ENCODE measurements around the gene DHODH. TPM values are rescaled to one million over a fixed set of nuclear protein-coding genes. Genes with fewer than 3 reads are reported as not detected.
A peak's percentile ranks its signal among the peaks of the same experiment; 100 is the strongest.

The DHODH gene
- total and polyA plus RNA-seq, 2 of the 13 experiments (the other 11 are each of a cell fraction or from before 2014, with no cell fraction given) = 10.7 to 16.4 TPM

DNA sequence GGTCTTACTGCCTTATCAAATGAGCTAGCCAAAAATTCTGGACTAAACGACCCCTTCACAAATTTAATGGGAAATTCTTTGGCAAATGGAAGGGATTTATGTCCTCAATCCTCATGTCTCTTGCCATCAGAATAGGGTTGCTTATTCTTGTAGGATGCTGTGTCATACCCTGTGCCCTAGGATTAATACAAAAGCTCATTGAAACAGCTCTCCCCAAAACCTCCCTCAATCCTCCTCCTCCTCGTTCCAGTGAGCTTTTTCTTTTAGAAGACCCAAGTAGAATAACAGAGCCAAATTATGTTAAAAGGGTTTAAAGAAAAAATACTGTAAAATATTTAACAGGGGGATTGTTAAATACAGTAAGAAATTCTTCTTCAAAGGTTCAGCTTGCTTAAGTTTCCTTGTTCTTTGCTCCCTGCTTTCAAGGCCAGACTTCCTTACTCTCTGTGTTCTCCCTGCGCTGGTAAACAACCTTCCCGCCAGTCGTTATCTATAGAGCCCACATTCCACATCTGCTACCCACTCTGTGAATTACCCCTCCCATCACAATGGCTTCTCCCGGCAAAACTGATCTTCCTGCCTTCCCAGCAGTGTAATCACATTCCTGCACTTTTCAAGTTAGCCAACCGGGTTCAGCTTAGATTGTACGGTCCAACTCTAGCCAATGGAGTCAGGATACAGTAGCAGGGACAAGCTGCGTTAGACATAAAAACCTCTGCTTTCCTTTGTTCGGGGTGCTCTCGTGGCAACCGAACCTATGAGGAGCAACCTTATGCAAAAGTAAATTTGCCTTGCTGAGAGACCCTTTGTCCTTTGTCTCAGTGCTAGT is 64.2 kb downstream of the DHODH start (continued):
- TF ChIP-seq, protein P1, sequence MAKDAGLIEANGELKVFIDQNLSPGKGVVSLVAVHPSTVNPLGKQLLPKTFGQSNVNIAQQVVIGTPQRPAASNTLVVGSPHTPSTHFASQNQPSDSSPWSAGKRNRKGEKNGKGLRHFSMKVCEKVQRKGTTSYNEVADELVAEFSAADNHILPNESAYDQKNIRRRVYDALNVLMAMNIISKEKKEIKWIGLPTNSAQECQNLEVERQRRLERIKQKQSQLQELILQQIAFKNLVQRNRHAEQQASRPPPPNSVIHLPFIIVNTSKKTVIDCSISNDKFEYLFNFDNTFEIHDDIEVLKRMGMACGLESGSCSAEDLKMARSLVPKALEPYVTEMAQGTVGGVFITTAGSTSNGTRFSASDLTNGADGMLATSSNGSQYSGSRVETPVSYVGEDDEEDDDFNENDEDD (CRISPR knock-in tag; IDR thresholded peaks at IDR 0.05; ENCODE audit: borderline replicate concordance) = peak; percentile 91
- TF ChIP-seq ZNF367 (CRISPR knock-in tag; IDR thresholded peaks at IDR 0.05; ENCODE audit: borderline replicate concordance) (no peak; the same call in 1 of the 2 replicates), ZNF75D (CRISPR knock-in tag; IDR thresholded peaks at IDR 0.05; ENCODE audit: borderline replicate concordance) (no peak), ZNF224 (CRISPR knock-in tag; IDR thresholded peaks at IDR 0.05) (no peak), EP300 (IDR thresholded peaks at IDR 0.05; ENCODE audit: low read depth in 2 of 2, low read length in 2 of 2) (peak; percentile 25 to 89; a peak in 3 of 4 replicates), EP300 (CRISPR knock-in tag; IDR thresholded peaks at IDR 0.05; ENCODE audit: borderline replicate concordance) (peak; percentile 80), ZNF205 (CRISPR knock-in tag; IDR thresholded peaks at IDR 0.05) (peak; percentile 68; the same call in 1 of the 2 replicates), ZNF263 (CRISPR knock-in tag; IDR thresholded peaks at IDR 0.05) (no peak), ZIK1 (CRISPR knock-in tag; IDR thresholded peaks at IDR 0.05; ENCODE audit: borderline replicate concordance, low read depth) (0 out of 2 replicates have a peak, but pooled peaks have one; percentile 51), CCDC6 (CRISPR knock-in tag; IDR thresholded peaks at IDR 0.05) (0 out of 2 replicates have a peak, but pooled peaks have one; percentile 18), ZNF878 (CRISPR knock-in tag; IDR thresholded peaks at IDR 0.05) (peak; percentile 75; the same call in 1 of the 2 replicates), HMGA1 (CRISPR knock-in tag; conservative IDR thresholded peaks at IDR 0.05) (no peak), SRY (CRISPR knock-in tag; IDR thresholded peaks at IDR 0.05) (no peak), ZSCAN9 (CRISPR knock-in tag; IDR thresholded peaks at IDR 0.05; ENCODE audit: borderline replicate concordance) (0 out of 2 replicates have a peak, but pooled peaks have one; percentile 35), CEBPB (IDR thresholded peaks at IDR 0.05; ENCODE audit: borderline replicate concordance, low read depth, low read length) (no peak), STAG1 (CRISPR knock-in tag; IDR thresholded peaks at IDR 0.05) (no peak), NR2F6 (IDR thresholded peaks at IDR 0.05) (peak; percentile 51; the same call in 1 of the 2 replicates), NR2F6 (CRISPR knock-in tag; IDR thresholded peaks at IDR 0.05) (peak; percentile 64), PAX8 (CRISPR knock-in tag; IDR thresholded peaks at IDR 0.05; ENCODE audit: borderline replicate concordance) (no peak), TOE1 (CRISPR knock-in tag; IDR thresholded peaks at IDR 0.05) (peak; percentile 72; the same call in 1 of the 2 replicates), PHF21A (CRISPR knock-in tag; IDR thresholded peaks at IDR 0.05) (peak; percentile 96), SATB2 (CRISPR knock-in tag; IDR thresholded peaks at IDR 0.05) (no peak)
- TF ChIP-seq, protein P2, sequence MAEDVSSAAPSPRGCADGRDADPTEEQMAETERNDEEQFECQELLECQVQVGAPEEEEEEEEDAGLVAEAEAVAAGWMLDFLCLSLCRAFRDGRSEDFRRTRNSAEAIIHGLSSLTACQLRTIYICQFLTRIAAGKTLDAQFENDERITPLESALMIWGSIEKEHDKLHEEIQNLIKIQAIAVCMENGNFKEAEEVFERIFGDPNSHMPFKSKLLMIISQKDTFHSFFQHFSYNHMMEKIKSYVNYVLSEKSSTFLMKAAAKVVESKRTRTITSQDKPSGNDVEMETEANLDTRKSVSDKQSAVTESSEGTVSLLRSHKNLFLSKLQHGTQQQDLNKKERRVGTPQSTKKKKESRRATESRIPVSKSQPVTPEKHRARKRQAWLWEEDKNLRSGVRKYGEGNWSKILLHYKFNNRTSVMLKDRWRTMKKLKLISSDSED (CRISPR knock-in tag; IDR thresholded peaks at IDR 0.05) = no peak
- TF ChIP-seq, protein P3, sequence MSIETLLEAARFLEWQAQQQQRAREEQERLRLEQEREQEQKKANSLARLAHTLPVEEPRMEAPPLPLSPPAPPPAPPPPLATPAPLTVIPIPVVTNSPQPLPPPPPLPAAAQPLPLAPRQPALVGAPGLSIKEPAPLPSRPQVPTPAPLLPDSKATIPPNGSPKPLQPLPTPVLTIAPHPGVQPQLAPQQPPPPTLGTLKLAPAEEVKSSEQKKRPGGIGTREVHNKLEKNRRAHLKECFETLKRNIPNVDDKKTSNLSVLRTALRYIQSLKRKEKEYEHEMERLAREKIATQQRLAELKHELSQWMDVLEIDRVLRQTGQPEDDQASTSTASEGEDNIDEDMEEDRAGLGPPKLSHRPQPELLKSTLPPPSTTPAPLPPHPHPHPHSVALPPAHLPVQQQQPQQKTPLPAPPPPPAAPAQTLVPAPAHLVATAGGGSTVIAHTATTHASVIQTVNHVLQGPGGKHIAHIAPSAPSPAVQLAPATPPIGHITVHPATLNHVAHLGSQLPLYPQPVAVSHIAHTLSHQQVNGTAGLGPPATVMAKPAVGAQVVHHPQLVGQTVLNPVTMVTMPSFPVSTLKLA (IDR thresholded peaks at IDR 0.05) = no peak
- TF ChIP-seq, protein P4, sequence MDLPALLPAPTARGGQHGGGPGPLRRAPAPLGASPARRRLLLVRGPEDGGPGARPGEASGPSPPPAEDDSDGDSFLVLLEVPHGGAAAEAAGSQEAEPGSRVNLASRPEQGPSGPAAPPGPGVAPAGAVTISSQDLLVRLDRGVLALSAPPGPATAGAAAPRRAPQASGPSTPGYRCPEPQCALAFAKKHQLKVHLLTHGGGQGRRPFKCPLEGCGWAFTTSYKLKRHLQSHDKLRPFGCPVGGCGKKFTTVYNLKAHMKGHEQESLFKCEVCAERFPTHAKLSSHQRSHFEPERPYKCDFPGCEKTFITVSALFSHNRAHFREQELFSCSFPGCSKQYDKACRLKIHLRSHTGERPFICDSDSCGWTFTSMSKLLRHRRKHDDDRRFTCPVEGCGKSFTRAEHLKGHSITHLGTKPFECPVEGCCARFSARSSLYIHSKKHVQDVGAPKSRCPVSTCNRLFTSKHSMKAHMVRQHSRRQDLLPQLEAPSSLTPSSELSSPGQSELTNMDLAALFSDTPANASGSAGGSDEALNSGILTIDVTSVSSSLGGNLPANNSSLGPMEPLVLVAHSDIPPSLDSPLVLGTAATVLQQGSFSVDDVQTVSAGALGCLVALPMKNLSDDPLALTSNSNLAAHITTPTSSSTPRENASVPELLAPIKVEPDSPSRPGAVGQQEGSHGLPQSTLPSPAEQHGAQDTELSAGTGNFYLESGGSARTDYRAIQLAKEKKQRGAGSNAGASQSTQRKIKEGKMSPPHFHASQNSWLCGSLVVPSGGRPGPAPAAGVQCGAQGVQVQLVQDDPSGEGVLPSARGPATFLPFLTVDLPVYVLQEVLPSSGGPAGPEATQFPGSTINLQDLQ (CRISPR knock-in tag; IDR thresholded peaks at IDR 0.05) = no peak
